ENCODE measurements around the gene TLCD1.

GRCh38 chr17:28745786-28746411, 19.9 kb upstream of the TLCD1 start:
- TF ChIP-seq HOXA7 (CRISPR knock-in tag; IDR thresholded peaks at IDR 0.05) (no peak), ESRRA (IDR thresholded peaks at IDR 0.05; ENCODE audit: borderline replicate concordance, low read length) (no peak), POLR2A (IDR thresholded peaks at IDR 0.05; ENCODE audit: low read length) (0 out of 2 replicates have a peak, but pooled peaks have one; percentile 9), CEBPB (IDR thresholded peaks at IDR 0.05) (no peak), E2F6 (IDR thresholded peaks at IDR 0.05; ENCODE audit: borderline replicate concordance, low read depth) (no peak), CBX2 (IDR thresholded peaks at IDR 0.05; ENCODE audit: borderline replicate concordance, low read depth) (no peak), SMC3 (IDR thresholded peaks at IDR 0.05) (no peak), HMGXB4 (CRISPR knock-in tag; IDR thresholded peaks at IDR 0.05; ENCODE audit: borderline replicate concordance) (no peak), SREBF2 (IDR thresholded peaks at IDR 0.05) (no peak), RFX5 (IDR thresholded peaks at IDR 0.05) (no peak)
- TF ChIP-seq, protein P1, sequence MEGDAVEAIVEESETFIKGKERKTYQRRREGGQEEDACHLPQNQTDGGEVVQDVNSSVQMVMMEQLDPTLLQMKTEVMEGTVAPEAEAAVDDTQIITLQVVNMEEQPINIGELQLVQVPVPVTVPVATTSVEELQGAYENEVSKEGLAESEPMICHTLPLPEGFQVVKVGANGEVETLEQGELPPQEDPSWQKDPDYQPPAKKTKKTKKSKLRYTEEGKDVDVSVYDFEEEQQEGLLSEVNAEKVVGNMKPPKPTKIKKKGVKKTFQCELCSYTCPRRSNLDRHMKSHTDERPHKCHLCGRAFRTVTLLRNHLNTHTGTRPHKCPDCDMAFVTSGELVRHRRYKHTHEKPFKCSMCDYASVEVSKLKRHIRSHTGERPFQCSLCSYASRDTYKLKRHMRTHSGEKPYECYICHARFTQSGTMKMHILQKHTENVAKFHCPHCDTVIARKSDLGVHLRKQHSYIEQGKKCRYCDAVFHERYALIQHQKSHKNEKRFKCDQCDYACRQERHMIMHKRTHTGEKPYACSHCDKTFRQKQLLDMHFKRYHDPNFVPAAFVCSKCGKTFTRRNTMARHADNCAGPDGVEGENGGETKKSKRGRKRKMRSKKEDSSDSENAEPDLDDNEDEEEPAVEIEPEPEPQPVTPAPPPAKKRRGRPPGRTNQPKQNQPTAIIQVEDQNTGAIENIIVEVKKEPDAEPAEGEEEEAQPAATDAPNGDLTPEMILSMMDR (IDR thresholded peaks at IDR 0.05), result no peak
- TF ChIP-seq, protein P2, sequence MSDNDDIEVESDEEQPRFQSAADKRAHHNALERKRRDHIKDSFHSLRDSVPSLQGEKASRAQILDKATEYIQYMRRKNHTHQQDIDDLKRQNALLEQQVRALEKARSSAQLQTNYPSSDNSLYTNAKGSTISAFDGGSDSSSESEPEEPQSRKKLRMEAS (IDR thresholded peaks at IDR 0.05), result no peak
